GM21381 (cell line): ENCODE data around the gene AMELX.

Source experiments
- ATAC-seq: cut with Tn5 transposase; IDR thresholded peaks from one replicate; pipeline ENCODE4 v1.9.1; 2021; ENCODE audit warnings: mild to moderate bottlenecking, moderate library complexity; ENCODE audit not compliant: unreplicated experiment

AMELX gene

GRCh38 chrX:11293113-11293512, at the start of gene AMELX:
Gene AMELX, plus strand, starts transcription at chrX:11293413. Its CDS starts 1,376 bp downstream, at chrX:11294789.
- no peak for ATAC-seq

GRCh38 chrX:11244636-11245035, 48.6 kb upstream of the AMELX start:
- no peak for ATAC-seq

GRCh38 chrX:11254417-11255109, 38.6 kb upstream of the AMELX start:
- ATAC-seq, result no peak

GRCh38 chrX:11257290-11257689, 35.9 kb upstream of the AMELX start:
- ATAC-seq, result no peak

DNA sequence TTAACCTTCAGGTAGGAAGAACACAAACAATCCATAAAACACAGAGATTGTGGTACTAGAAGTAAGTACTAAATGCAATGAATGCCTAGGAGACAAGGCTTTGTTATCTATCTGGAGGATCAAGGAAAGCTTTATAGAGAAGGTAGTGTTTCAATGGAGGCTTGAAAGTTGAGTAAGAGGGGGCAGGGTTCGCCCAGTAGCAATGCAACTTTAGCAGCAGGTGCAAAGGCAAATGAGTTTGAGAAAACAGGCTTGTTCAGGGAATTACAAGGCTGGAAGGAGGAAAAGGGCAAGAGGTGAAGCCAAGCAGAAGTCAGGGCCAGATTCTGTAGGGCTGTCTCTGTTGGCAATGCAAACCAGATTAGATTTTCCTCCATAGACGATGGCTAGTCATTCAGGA, 35.5 kb upstream of the AMELX start:
- no peak for ATAC-seq

DNA sequence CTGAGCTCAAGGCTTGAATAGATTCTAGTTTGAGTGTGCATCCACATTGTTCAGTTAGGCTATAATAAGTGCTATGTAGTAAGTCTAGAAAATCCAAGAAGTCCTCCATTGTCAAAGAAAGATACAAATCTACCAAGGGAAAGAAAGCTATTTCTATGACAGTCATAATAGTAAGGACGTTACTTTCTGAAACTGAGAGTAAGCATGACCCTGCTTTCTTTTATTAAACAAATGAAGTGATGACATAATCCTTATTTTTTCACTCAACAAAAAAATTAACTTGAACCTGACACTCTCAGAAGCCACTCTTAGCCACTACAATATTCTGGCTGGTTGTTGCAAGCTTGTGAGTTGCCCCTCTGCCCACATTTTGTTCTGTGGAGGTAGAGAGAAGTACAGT, 33.8 kb upstream of the AMELX start:
- no peak for ATAC-seq

- no peak for ATAC-seq
Observed at GRCh38 chrX:11261260-11261659, 32.0 kb upstream of the AMELX start.

- no peak for ATAC-seq
Observed at GRCh38 chrX:11264925-11265324, 28.3 kb upstream of the AMELX start.

DNA sequence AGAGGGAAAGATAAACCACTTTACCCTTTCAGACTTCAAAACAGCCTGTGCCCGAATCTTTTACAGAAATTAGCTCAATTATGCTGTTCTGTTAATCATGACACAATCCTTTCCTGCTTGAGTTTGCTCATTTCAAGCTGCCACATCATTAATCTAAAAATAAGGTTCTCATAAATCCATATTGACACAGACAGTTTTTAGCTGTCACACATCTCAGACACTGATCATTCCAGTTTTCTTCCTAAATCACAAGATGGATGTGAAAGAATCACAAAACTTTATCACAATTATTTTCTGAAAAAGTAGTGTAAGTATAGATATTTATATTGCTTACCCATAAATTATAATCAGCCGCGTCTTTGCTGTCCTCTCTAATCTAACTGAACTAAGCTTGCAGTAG, 27.9 kb upstream of the AMELX start:
- ATAC-seq, result no peak

- ATAC-seq, result no peak
Observed at GRCh38 chrX:11266573-11267003, 26.6 kb upstream of the AMELX start.

DNA sequence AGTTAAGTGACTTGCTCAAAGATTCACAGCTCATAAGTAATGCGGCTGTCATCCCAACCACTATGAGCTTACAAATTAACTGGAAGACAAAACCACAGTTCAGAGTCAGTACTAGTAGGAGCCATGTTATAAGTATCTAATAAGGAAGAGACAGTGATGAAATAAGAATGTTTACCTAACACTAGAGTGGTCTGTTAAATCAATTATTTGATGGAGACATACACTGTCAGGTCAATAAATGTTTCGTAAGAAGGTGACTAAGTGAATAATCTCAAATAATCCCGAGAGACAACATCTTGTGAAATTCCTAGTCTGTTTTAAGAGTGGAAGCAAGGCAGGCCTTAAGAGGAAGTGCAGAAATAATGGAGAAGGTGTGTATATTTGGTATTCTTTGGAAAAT, 25.8 kb upstream of the AMELX start:
- ATAC-seq, result no peak

GRCh38 chrX:11269006-11269405, 24.2 kb upstream of the AMELX start:
- no peak for ATAC-seq

DNA sequence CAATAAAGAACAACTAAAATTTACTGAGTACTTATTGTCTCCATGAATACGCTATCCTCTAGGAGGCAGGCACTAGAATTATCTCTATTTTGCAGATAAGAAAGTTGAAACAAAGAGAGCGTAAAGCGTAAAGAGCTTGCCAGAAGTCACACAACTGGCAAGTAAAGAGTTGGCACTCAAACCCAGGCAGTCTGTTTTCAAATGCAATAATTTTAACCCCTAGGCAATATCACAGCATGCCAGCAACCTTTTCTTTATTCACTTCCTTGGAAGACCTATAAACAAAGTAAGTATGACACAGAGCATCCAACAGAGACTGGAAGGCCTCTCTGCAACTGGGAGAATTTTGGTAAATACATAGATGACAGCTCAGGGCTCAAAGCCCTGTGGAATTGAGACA, 23.2 kb upstream of the AMELX start:
- ATAC-seq, result no peak

DNA sequence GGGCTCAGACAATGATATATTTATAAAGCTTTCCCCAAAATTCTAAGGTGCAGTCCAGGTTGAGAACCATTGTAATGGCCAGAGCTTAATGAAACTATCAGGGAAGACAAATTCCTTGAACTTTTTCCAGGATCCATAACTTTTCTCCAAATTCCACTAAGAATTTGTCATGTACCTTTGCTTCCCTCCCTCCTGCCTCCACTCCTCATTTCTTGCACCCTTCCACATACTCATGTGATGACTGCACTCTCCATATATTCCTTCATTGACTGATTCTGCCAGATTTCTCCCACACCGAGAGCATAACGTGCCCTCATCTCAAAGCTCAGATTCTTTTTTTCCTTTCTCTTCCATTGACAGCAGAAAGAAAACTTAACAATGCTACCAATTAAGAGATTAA, 20.9 kb upstream of the AMELX start:
- ATAC-seq, result no peak

GRCh38 chrX:11272863-11273262, 20.4 kb upstream of the AMELX start:
- ATAC-seq, result no peak

GRCh38 chrX:11273544-11273943, 19.7 kb upstream of the AMELX start:
- no peak for ATAC-seq

DNA sequence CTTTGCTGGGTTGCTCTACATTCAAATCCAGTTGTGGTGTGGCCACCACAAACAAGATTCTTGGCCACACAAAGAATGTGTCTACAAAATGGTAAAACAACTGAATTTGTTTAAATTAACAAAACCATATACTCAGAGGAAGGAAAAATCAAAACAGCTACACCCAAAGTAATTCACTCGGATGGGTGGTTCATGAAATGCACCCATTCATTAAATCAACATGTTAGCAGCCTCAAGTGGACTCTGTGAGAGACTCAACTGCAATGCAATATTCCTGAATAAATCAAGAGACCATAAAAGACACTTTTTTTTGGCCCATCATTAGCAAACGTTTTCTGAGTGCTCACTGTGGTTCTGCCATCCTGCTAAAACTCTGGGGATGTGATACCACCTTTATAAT, 11.2 kb upstream of the AMELX start:
- no peak for ATAC-seq

- no peak for ATAC-seq
Observed at GRCh38 chrX:11285651-11286050, 7.6 kb upstream of the AMELX start.

DNA sequence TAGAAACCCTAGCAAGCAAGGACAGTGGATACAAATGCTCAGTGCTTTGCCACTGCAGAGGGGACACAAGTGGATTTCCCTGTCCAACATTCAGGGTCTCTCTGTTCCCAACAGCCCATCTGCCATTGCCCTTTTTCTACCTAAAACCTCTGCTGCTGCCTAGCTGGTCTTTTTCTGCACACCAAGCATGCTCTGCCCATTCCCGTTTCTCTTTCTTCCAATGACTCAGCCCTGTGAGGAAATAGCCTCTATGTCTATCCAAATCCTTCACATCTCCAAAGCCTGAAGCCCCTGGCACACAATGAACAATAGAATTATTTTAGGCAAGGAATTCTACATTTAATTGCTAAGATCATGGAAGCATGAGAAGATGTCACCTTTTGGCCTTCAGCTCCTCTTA, 5.7 kb upstream of the AMELX start:
- no peak for ATAC-seq

DNA sequence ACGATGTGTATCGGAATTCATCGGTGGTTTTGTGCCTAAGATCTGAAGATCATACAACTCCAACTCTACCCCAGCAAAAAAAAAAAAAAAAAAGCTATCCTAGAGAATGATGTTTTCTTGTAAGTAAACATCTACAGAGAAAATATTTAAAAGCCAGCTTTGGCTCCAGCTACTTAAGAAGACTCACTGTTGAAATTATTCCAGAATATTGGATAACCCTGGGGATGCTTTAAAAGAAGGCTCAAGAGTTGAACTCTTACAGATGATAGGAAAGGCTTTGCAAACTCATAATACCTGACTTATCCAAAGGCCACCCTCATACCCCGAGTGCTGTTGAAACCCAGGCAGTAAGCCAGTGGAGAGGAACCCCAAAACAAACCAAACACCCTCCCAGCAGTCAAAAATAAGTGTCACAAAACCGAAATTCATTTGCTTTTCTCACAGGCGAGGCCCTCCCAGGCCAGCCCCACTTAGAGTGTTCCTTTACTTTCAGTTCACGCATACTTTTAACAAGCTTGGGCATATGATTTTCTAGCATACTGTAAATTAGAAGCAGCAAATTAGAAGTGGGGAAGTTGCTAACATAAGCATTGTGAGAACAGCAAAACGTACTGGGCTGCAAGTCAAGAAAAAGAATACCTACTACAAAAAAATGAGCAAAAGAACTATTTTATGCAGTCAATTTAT, 2.7 kb upstream of the AMELX start:
- ATAC-seq, result no peak

DNA sequence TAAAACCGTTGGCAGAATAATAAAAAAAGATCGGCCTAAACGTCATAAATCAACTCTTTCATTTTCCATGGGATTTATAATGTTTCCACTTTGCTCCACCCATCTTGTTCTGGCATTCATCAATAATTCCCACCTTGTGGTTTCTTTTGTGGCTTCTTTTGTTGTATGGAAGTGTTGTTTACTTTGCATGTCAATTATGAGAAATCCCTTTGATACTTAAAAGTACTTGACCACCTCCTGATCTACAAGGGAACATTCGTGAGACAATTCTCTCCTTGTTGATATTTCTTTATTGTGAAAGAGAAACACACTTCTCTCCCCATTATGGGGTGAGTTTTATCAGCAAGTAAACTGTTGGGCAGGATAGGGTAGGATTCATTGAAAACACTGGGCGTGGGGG, 2.8 kb downstream of the AMELX start:
- no peak for ATAC-seq

DNA sequence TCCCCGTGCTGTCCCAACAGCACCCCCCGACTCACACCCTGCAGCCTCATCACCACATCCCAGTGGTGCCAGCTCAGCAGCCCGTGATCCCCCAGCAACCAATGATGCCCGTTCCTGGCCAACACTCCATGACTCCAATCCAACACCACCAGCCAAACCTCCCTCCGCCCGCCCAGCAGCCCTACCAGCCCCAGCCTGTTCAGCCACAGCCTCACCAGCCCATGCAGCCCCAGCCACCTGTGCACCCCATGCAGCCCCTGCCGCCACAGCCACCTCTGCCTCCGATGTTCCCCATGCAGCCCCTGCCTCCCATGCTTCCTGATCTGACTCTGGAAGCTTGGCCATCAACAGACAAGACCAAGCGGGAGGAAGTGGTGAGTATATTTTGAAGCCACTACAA, 5.4 kb downstream of the AMELX start:
- ATAC-seq, result no peak

DNA sequence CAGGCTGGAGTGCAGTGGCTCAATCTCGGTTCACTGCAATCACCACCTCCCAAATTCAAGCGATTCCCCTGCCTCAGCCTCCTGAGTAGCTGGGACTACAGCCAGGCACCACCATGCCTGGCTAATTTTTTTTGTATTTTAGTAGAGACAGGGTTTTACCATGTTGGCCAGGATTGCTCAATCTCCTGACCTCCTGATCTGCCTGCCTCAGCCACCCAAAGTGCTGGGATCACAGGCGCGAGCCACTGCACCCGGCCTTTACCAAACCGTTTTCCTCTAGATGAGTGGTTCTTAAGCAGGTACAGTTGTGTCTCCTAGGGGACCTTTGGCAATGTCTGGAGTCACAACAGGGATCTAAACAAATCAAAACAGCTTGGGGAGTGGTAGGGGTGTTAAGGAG, 11.6 kb downstream of the AMELX start:
- no peak for ATAC-seq
